ENCODE results near the gene GSTO2.

The GSTO2 gene

DNA sequence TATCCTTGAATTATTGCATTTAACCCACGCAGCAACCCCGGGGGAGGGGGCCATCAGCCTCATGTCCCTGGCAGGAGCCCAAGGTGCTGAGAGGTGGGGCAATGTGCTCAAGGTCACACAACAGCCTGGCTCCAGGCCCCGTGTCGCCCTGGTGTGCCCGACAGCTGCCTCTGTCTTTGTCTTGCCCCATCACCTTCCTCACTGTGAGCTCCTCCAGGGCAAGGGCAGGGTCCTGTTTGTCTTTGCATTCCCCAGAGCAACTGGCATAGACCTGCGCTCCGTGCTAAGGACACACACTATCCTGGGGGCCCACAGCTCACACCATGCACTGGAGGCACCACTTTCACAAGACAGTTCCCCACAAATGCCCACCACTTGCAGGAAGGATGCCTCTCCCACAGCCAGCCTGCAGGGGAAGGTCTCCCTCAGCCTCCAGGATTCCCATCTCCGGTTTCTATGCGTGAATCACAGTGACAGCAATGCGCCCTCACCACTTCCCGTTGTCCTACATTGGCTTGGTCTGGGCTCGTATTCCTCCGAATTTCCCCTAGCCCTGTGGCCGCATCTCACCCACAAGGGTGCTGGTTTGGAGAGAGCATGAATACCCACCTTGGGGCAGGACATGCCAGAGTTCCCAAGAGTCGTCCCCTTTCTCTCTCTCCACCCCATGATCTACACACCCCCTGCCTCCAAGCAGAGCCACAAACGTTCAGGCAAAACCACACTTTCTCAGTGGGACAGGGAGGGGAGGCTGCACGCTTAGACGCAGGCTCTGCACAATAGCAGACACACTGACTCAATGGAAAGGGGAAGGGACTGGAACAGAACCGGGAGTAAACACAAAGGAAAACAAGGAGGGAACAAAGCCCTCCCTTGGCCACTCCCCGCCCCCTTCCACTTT is 59.0 kb downstream of the GSTO2 start:
- DNase-seq: no peak

DNA sequence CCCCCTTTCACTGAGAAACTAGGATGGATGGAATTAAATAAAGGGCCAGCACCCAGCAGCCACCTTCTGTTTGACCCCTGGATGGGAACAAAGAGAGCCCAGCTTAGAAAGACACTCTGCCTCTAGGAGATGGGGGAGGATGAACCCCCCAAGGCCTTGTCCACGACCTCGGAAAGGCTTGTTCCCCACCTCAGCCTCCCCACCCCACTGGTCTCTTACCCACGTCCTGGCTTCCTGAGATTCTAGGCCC is 59.6 kb downstream of the GSTO2 start:
- DNase-seq: no peak

DNA sequence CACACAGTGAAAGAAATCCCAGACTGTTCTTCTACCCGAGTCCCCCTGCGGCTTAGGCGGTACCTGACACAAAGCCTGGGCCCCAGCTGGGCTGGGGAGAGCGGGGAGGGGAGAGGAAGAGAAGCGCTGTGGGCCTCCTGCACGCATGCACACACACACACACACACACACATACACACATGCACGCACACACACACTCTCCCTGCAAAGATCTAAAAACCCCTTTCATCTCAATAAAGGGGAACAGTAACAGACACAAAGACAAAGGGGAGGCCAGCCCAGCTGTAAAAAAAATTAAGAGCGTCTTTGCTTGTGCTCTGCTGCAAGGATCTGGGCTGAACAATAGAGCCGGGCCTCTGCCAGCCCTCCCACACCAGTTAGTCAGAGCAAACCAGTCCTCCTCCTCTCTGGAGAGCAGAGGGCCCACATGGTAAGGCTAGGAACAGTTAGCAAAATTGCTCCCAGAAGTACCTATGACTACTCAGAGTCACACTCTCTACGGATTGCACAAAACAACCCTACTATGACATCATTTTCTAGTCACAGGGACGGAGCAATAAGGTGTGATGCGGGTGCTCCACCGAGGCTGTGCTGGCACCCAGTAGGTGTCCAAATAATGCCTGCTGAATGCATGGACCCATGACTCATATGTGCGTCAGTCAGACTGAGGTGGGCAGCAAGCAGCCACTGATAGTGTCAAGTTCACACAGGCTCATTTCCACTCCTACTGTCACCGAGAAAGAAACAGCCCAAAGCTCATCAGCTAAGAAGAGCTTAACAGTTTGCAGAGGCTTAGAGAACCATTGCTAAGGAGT is 60.1 kb downstream of the GSTO2 start:
- DNase-seq: peak; percentile 72 to 79

DNA sequence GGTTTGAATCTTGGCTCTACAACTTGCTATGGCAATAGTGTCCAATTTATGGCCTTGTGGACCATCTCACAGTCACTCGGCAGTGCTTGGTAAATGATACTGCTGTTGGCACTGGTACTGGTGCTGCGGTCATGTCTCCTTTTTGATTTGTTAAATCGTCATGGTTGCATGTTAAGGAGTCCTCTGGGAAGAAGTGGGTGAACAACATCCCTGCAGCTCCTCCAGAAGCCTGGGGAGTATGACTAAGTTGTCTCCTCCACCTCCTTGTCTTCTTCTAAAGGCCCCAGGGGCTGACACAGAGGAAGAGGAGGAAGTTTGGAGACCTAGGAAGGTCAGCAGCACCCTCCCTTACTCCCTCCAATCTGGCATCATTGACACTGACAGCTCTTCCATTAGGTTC is 60.8 kb downstream of the GSTO2 start:
- DNase-seq: no peak

DNA sequence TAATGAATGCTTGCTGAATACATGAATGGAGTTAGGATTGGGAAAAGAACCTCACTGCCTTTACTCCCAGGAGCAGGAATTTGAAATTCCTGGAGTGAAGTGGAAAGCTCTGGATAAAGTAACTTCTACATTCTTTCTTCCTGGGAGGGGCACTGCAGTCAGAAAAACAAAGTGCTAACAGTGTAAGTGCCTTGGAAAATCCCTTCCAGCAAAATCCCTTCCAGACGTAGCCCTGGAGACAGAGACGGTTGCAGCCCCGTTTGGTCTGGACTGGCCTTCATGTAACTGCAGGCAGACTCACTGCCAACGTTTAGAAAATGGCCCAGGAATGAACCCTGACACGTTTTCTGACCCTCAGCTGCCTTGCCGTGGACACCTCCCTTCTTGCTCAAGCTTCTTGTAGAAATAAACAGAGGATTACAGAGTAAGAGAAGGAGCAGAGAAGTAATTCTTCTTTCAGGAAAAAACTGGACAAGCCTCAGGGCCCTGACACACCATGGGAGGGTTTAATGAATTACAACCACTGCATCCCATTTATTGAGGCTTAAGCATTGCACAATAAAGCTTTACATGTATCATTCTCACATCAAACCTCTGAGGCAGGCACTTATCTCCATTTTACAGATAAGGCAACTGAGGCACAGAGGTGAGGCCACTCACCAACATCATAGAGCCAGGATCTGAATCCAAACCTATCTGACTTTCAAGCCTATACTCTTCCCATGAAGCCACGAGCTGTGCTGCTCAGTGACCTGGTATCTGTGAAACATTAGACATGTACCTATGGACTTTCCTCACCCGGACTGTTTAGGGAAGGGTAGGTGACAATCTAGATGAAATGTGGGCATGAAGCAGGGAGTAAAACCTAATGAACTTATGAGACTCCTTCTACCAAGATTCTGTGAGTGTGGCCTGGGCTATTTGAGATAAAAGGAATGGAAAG is 61.5 kb downstream of the GSTO2 start:
- DNase-seq: no peak

DNA sequence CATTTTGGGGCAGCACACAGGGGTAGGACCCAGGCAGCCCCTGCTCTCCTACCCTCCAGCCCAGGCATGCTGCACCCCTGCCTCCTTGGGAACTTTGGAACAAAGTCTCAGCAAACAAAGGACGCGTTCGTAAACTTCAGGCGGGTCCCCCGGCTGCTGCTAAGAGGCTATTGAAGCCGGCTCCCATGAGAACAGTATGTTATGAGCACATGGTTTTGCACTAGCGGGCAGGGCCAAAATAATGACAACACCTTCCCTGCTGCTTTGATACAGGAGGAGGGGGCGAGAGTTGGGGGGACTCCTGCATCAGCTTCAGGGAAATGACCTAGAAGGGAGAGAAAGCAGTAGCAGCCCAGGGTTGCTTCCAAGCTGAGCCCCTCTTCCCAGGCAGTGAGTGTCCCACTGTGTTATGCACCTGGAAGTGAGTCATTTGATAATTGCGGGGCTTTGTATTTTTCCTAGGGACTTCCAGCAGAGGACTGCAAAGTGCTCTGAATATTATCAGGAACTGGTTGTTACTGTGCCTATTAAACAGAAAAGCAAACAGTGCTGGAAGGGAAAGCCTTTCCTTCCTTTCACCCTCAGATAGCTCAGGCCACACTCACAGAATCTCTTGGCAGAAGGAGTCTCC is 62.3 kb downstream of the GSTO2 start:
- DNase-seq: no peak

DNA sequence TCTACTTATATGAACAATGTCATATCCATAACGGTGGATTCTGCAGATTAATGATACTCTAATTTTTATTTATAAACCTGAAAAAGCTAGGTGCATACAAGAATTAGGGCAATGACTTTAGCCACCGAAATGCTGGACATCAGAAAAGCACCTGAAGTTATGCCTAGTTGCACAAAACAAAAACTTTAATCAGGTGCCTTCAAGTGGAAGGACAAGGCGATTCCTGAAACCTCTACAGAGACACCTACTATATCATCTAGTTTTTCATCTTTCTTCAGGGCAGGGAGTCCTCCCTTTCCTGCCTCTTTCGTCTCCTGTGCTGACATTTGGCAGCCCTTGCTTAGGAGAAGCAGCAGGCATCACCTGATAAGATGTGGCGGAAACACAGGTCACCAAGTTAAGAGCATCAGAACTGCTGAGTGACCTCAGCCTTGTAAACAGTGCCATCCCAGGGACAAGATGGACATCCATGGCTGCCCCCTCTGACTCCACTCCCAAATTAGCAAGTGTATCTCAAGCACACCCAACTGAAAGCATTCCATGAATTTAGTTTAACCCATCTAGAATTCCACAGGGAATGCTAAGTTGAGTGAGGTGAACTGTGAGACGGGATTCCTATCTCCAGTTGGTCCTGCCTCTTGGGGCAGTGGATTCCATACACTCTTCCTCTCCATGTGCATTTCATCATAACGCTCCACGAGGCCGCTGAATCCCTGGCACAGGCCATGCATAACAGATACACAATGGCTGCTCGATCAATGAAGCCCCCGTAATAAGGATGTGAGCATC is 63.5 kb downstream of the GSTO2 start:
- no peak for DNase-seq

DNA sequence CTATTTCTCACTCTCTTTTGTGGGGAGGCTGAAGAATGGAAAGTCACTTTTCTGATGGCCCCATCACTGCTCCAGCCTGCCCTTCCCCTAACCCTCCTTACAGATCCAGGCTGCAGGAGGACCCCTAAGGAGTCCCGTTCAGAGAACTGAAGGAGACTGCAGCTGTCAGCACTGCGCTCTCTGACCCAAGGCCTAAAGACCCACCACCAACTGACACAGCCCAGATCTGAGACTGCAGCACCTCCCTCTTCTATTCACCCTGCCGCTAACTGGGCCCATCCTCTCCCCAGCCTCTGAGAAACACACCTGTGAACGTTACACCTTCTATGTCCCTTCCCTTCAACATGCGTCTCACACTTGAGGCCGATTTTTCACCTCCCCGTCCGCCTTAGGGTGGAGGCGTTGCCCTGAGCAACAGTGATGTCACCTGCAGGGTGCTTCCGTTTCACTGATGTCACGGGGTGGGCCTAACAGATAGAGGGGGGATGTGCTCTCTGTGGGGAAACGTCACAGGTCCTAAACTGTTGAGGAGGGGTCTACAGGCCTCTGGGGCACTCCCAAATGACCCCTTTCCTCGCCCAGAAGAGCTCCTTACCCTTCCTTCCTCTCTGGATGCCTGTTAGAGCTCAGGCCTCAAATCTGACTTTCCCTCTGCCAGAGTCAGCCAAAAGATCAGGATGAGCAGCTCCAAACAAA is 64.2 kb downstream of the GSTO2 start:
- peak; percentile 49 to 57 for DNase-seq

DNA sequence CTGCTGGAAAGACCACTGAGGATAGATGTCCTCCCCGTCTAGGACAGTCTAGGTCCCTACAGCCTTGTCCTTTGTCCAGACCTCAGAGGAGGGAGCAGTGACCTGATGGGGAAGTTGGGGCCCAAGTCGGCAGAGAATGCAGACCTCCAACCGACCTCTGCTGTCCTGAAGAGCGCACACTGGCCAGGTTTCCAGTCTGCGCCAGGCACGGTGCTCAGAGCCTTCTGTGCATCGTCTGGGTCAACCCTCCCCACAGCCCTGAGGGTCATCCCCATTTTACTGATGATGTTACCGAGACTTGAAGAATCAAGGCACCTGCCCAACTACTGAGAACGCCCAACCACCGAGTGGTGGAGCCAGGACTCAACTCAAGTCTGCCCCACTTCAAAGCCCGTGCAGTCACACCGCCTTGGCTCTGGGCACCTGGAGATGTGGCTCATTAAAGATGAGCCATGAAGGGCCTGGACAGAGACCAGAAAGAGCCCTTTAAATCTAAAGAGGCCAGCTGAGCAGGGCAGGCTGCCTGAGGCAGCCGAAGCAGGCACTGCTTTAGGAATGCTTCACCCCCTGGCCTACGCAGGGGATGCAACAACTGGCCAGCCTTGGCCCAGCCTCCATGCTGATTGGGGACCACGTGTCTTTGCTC is 64.9 kb downstream of the GSTO2 start:
- DNase-seq: no peak

DNA sequence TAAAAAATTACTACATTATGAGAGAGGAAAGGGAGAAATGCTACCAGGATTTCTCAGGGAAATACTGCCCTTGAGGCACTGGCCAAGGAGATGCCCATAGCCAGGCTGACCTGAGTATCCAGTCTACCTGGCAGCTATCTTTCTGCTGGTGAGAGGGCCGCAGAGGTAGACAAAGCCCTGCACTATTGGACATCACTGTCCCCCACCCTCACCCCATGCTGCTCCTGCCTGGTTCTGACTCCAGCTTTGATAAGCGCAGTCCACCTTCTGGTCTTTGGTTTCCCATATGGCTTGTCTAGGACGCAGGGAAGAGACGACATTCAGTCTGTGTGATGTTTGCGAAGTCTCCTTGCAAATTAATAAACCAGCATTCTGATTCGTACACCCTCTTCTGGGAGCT is 65.6 kb downstream of the GSTO2 start:
- DNase-seq: no peak

DNA sequence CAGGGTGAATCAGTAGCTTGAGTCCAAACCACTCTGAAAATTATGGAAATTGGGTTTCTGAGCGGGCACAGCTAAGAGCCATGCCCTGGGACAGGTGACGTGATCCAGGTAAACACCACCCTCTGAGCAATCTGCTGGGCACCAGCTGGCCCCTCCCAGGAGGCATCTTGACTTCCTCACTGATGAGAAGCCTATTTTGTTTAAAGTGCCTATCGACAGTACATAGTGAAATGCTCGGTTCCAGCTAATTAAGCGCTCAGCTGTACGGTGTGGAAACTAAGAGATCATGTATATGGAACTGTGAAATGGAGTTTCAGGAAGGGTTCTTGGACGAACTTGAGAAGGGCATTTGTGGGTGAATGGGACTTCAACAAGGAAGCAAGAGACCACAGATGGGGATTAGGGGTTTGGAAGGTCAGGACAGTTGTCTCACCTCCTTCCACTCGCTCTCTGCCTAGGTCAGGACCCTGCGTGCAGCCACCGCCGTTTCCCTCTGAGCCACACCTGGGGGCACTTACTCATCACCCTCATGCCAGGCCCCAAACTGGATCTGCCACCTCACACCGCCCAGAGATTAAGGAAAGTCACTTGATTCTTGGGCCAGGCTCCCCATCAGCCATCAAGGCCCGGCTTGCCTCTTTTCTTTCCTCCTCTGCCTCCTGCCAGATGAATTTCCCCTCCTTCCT is 66.1 kb downstream of the GSTO2 start:
- no peak for DNase-seq

DNA sequence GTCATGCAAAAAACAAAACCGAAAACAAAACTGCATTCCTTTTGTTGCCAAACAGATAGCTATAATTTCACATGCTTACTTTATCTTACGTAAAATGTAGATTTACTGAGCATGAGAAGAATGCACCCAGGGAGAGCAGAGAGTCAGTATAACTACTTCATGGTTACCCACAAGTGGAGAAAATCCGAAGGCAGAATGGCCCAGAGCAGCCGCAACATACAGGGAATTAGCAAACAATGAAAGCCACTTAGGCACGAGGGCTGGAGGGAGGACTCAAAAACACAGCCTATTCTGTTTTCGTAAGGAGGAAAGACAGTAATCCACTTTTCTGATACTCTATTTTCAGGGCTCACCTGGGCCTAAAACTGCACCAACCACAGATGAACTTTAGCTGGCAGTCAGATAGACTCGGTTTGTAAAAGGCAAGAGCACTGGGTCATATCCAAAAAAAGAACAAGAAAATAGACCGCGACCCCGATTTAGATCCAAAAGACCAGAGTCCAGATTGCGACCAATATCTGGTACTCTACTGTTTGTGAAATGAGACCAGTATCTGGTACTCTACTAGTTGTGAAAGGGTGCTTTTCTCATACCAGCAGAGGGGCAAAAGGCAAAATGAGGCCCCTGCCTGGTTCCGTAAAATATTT is 68.0 kb downstream of the GSTO2 start:
- DNase-seq: no peak

DNA sequence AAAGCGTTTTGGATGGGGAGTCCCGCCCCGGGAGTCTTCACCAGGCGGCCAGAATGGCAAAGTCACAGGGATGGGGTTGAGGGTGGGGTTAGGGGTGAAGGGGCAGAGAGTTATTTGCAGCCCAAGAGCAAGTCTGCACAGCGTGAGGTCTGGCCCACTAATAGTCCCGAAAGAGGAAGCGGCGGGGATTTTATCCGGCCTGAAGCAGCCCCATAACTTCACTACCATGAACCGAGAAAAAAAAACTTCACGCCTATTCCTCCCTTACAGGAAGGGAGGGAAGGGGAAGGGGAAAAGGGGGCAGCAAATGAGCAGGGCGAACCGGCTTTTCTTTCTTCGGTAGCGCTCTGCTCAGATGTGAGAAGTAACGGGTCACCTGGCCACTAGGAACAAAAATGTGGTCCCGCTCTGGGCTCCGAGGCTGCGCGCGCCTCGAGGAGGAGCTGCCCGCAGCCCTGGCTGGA is 68.6 kb downstream of the GSTO2 start:
- no peak for DNase-seq

DNA sequence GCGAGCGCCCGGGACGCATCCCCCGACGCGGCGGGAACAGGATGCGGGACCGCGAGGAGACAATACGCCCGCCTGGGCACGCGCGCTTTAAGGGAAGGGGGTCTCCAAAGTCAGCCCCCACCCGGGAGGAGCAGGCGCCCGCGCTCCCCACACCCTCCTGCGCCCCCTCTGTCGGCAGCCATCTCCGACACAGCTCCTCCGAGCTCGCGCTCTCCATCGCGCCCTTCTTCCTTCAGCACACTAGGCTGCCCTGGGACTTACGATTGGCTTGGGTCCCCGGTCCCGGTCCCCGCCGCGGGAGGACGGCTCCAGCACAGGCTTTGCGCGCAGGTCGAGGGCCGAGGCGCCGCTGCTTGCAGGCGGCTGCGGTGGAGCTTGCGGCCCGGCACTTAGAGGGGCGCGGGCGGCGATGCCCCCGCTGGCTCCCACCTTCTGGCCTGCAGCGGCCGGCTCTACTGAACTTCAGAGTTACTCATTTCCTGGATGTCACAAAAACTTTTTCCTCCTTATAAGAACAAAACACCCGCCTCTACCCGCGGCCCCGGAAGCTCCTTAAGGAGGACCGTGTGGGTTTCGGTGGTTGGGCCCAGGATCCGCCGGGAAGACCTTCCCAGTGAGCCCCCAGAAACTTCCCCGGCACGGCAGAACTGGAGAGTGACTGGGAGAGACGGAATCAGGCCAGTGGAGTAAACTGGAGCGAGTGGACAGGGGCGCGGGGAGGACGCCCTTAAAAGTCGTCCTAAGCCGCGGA is 69.2 kb downstream of the GSTO2 start, which contains the start of gene ITPRIP:
ITPRIP (minus strand) TSS at position 481 of the 751 bp plus-strand sequence. CDS start 22,414 bp downstream, outside the sequence.
- peak; percentile 63 to 64 for DNase-seq

DNA sequence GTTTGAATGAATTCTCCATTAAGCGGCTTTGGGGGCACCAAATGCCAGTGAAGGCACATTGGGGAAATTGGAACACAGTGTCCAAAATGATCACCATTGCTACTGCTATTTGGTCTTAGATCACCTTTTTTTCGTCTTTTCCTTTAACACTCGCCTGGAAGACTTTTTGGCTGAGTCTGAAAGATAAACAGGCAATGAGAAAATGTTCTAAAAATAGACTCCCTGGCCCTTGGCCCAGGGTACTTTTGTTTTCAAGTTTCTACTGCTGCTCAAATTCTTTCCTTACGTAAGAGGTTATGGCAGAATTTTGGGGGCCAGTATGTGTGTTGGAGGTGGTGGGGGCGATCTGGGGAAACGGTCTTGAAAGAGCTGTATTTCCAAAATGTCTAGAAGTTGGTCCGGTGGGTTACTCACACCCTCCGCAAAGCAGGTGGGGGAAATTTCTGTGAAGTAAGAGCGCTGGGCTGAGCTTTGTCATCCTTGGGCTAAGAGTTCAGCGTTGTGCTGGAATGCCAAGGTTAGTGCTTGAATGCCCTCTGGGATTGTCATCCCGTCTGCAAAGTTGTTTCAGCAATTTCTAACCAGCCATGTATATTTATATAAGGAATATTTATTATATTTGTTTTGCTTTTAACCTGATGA is 70.6 kb downstream of the GSTO2 start:
- DNase-seq: no peak

DNA sequence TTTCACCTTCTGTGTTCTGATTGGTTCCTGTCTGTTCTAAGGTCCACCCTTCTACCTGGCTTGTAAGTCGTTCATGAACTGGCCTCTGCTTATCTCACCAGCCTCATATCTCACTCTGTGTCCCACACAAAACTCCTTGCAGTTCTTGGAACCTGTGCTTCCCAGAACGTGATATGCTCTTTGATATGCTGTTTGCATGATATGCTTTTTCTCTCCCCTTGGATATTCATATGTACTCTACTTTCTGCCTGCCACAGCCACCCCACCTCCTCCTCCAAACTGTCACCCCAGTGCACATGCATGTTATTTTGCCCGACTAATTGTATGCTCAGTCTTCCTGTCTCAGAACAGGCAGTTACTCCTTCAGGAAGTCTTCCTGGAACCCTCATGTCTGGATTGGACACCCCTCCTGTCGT is 71.1 kb downstream of the GSTO2 start:
- DNase-seq: no peak

DNA sequence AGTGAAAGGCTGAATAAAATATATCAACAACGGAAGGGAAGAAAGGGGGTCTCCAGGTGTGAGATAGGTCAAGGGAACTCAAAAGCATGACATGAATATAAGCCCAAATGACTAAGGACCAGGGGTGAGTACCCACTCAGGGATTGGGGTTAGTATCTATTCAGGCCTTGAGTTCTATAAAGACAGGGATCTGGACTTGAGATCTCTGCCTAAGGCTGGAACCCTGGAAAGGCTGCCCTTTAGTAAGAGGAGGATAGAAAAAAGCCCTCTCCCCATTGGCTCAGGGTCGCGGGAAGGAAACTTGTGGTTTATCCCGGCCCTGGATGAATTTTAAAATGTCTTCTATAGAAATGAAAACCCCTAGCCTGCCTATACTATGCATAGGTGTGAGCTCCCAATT is 71.7 kb downstream of the GSTO2 start:
- no peak for DNase-seq

DNA sequence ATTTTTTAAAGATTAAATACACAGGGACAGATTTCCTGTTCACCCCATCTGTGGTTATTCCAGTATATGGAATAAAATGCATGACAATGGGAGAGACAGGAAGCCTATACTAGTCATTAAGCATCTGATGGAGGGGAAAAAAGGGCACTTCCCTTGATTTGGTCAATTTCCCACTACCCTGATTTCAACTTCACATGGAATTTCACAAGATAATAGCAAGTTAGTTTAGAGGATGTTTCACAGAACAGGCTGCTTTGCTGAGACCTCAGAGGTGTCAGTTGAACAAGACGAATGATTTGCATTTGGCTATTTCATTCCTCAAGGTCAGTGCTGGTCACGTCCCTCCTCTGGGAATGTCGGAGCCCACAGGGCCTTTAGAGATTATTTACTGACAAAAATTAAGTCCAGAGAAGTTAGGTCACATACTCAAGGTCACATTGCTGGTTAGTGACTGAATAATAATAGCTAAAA is 74.0 kb downstream of the GSTO2 start:
- DNase-seq: no peak
